GM10266 (cell line): ENCODE measurements around the gene PDIK1L.

ENCODE experiments used
- DNase-seq: peaks from one replicate; pipeline ENCODE4 v3.0.0; 2012; ENCODE audit errors: extremely low spot score
- CTCF ChIP-seq: IDR thresholded peaks from 2 replicates; pipeline ENCODE4 v1.5.1; 2012; ENCODE audit warnings: mild to moderate bottlenecking, low read depth; ENCODE audit not compliant: control insufficient read depth, insufficient read depth; ENCODE audit errors: missing control alignments

PDIK1L gene

GRCh38 chr1:26145041-26145959, 33.7 kb downstream of the PDIK1L start:
- peak; percentile 70 for TF ChIP-seq CTCF
- DNase-seq, result peak; percentile 74

GRCh38 chr1:26145960-26146294, 34.3 kb downstream of the PDIK1L start:
- no peak for TF ChIP-seq CTCF
- DNase-seq, result no peak

DNA sequence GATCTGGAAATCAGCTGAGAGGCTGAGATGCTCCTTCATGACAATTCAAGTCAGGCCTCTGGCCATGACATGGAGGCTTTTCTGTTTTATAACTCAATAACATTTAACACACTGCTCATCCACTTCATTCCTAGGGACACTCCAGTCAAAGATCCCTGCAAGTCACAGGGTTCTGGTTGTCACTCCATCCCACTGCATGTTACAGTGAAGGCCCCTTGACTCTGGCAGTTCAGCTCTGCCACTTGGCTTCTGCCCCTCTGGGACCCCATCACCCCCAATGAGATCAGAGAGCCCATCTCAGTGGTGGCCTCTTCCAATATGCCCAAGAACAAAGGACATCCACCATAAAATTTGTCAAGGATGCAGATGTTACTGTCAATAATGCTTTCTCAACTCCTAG, 37.3 kb downstream of the PDIK1L start:
- no peak for TF ChIP-seq CTCF
- no peak for DNase-seq

GRCh38 chr1:26153966-26154532, 42.4 kb downstream of the PDIK1L start:
- DNase-seq, result no peak
- TF ChIP-seq CTCF, result no peak

- TF ChIP-seq CTCF, result no peak
- no peak for DNase-seq
Measured at GRCh38 chr1:26154750-26155149, 43.1 kb downstream of the PDIK1L start.

DNA sequence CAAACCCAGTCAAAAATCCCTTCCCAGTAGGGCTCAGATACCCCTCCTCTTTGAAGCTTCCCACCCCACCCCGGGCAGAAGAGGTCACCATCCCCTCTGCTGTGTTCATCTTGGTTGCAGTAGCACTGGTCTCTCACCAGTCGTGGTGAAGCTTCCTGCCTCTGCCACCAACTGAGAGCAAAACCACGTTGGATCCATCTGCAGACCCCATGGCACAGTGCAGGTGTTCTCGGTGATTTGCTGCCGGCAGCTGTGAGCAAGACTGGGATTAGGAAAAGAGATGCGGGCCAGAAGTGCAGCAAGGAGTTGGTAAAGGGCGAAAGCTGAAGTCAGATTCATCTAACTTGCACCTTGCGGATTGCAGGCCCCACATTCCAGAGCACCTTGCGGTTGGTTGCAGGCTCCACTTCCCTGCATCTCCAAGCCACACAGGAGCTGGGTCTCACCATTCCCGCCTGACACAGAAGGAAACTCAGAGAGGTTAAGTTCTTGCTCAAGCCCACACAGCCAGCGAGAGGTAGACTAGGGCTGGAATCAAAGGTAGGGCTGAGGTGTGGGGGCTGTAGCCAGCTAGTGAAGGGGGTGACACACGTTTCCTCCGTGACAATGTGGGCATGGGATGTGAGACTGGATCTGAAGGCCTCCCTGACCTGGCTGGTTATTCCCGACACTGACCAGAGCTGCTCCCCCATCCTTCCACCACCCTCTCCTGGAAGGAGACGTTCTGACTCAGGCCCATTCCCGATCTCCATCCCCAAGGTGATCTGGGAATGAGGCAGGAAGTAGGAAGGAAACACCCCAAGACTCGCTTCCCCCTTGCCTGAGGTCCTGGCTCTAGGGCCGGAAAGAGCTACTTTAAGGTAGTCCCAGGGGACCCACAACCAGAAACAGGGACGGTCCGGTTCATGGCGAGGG, 44.0 kb downstream of the PDIK1L start:
- DNase-seq, result no peak
- TF ChIP-seq CTCF, result no peak
